Mucosa of descending colon (tissue), 3 donors: ENCODE results near the gene RAPGEF5. TPM values are rescaled to one million over a fixed set of nuclear protein-coding genes. Genes with fewer than 3 reads are reported as not detected.

Experiments
- ATAC-seq: fragments of 200-7000 bp; cut with Tn5 transposase; one replicate; pipeline ENCODE4 v1.9.1; 2020; ENCODE audit warnings: mild to moderate bottlenecking, moderate library complexity
- DNase-seq, 3 donors: peaks; one replicate each; pipeline ENCODE4 v3.0.0-alpha.2; 2020
- H3K36me3 ChIP-seq: fragments of 200-600 bp; one replicate; pipeline ENCODE4 v1.8.0; 2021; ENCODE audit warnings: low read depth, mild to moderate bottlenecking
- H3K4me1 ChIP-seq: fragments of 200-600 bp; one replicate; pipeline ENCODE4 v1.8.0; 2021; ENCODE audit warnings: low read depth, mild to moderate bottlenecking
- H3K4me3 ChIP-seq: fragments of 200-600 bp; one replicate; pipeline ENCODE4 v1.8.0; 2021; ENCODE audit warnings: mild to moderate bottlenecking
- H3K9me3 ChIP-seq: fragments of 200-600 bp; one replicate; pipeline ENCODE4 v1.8.0; 2021; ENCODE audit warnings: mild to moderate bottlenecking
- CTCF ChIP-seq: fragments of 200-600 bp; IDR thresholded peaks from one replicate; pipeline ENCODE4 v1.8.0; 2022; ENCODE audit warnings: antibody characterized with exemption, mild to moderate bottlenecking
- intact Hi-C, 2 donors: fragments of 100-400 bp; cut with DNase I in 1 of 2; cut with micrococcal nuclease in 1 of 2; formaldehyde crosslinking; loops; one replicate each; pipeline versions ENCODE4 v1.11.0 to v1.11.1; 2022; cut with DNase I, micrococcal nuclease
- total RNA-seq, 3 donors: library from RNA; stranded (reverse); fragmentation: NEBNext Ultra II Directional in 2 of 3; extraction: Animal tissue kit (Norgen Biotek cat#: 25700) in 2 of 3; gene quantifications; one replicate each; pipeline versions ENCODE4 v1.2.1 to v1.2.4, GENCODE V29; 2021 to 2023
- donor health status: DM: no; HTN: no; CAD: no; lungs with moderate emphysema.
- donor health status: DM: no; HTN: no; CAD: no.
- donor health status: DM: no; HTN: yes; CAD: no.

The RAPGEF5 gene
- total RNA-seq, 3 donors from 2014 or later: 34.7 to 87.8 (median 59.5) TPM

- intact Hi-C loops: no loop called here
- no peak for ATAC-seq
- H3K4me1 ChIP-seq: no peaks in the 10 kb centered on the region
Observed at GRCh38 chr7:22231806-22232205, 125.1 kb downstream of the RAPGEF5 start.

GRCh38 chr7:22231141-22231540 is 125.8 kb downstream of the RAPGEF5 start:
- ATAC-seq (no peak), DNase-seq (no peak)
- no peak overlapping the region for H3K4me3 ChIP-seq
- TF ChIP-seq CTCF: no peak
- no peaks in the 10 kb centered on the region for H3K4me1 ChIP-seq
- intact Hi-C loops: no loop called here
- no peaks in the 10 kb centered on the region for H3K36me3 ChIP-seq
- H3K9me3 ChIP-seq: no peaks in the 10 kb centered on the region

More at GRCh38 chr7:22231806-22232205, 125.1 kb downstream of the RAPGEF5 start:
- no peak for TF ChIP-seq CTCF
- DNase-seq: no peak
- H3K36me3 ChIP-seq: no peaks in the 10 kb centered on the region
- H3K4me3 ChIP-seq: no peak overlapping the region
- H3K9me3 ChIP-seq: no peaks in the 10 kb centered on the region

- H3K36me3 ChIP-seq: no peaks in the 10 kb centered on the region
- DNase-seq (no peak), ATAC-seq (no peak)
- intact Hi-C loops: no loop called here
- H3K4me3 ChIP-seq: no peak overlapping the region
- no peak for TF ChIP-seq CTCF
- H3K9me3 ChIP-seq: no peaks in the 10 kb centered on the region
- no peaks in the 10 kb centered on the region for H3K4me1 ChIP-seq
Observed at GRCh38 chr7:22230238-22230637, 126.7 kb downstream of the RAPGEF5 start.

GRCh38 chr7:22229148-22229547 is 127.8 kb downstream of the RAPGEF5 start:
- Histone ChIP-seq H3K36me3 (no peaks in the 10 kb centered on the region), H3K4me3 (no peak overlapping the region), H3K4me1 (no peaks in the 10 kb centered on the region), H3K9me3 (no peaks in the 10 kb centered on the region)
- ATAC-seq (no peak), DNase-seq (no peak)
- no peak for TF ChIP-seq CTCF
- intact Hi-C loops: no loop called here

GRCh38 chr7:22223807-22224206 is 133.1 kb downstream of the RAPGEF5 start:
- TF ChIP-seq CTCF: no peak
- H3K9me3 ChIP-seq: no peaks in the 10 kb centered on the region
- H3K36me3 ChIP-seq: no peaks in the 10 kb centered on the region
- no peak overlapping the region for H3K4me3 ChIP-seq
- intact Hi-C loops: no loop called here
- ATAC-seq (no peak), DNase-seq (no peak)
- no peaks in the 10 kb centered on the region for H3K4me1 ChIP-seq

- intact Hi-C loops: no loop called here
Observed at GRCh38 chr7:22220941-22221340, 136.0 kb downstream of the RAPGEF5 start.

More at GRCh38 chr7:22220941-22221340, 136.0 kb downstream of the RAPGEF5 start:
- Histone ChIP-seq H3K9me3 (no peaks in the 10 kb centered on the region), H3K4me1 (no peaks in the 10 kb centered on the region), H3K4me3 (no peak overlapping the region), H3K36me3 (no peaks in the 10 kb centered on the region)
- ATAC-seq (no peak), DNase-seq (no peak)
- TF ChIP-seq CTCF: no peak
